BLaER1 treated with 17β-estradiol and CSF1 and Interleukin-3, amounts not matched to agents 10 nM and 100 nM (cell line): ENCODE results near the gene LDB2.

Source experiments
- H3K27ac ChIP-seq, 11 experiments: shearing (Covaris generic); formaldehyde crosslinking; 2 replicates each; pipeline ENCODE4 v1.8.1; 2022
- H3K27me3 ChIP-seq, 11 experiments: shearing (Covaris generic); formaldehyde crosslinking; 2 replicates each; pipeline ENCODE4 v1.8.1; 2022
- H3K36me3 ChIP-seq, 11 experiments: shearing (Covaris generic); formaldehyde crosslinking; 2 replicates each; pipeline ENCODE4 v1.8.1; 2022
- H3K4me1 ChIP-seq, 10 experiments: shearing (Covaris generic); formaldehyde crosslinking; 2 replicates each; pipeline ENCODE4 v1.8.1; 2022
- H3K4me2 ChIP-seq, 11 experiments: shearing (Covaris generic); formaldehyde crosslinking; 2 replicates each; pipeline ENCODE4 v1.8.1; 2022
- H3K4me3 ChIP-seq, 10 experiments: shearing (Covaris generic); formaldehyde crosslinking; 2 replicates each; pipeline ENCODE4 v1.8.1; 2022
- H3K9ac ChIP-seq, 11 experiments: shearing (Covaris generic); formaldehyde crosslinking; 2 replicates each; pipeline ENCODE4 v1.8.1; 2022
- H3K9me3 ChIP-seq, 11 experiments: shearing (Covaris generic); formaldehyde crosslinking; replicated peaks in 1 of 11; 2 replicates each; pipeline ENCODE4 v1.8.1; 2022
- H4K20me1 ChIP-seq, 11 experiments: shearing (Covaris generic); formaldehyde crosslinking; 2 replicates each; pipeline ENCODE4 v1.8.1; 2022
- Cebpa-rat ChIP-seq, 11 experiments: shearing (Covaris generic); IDR thresholded peaks; 2 replicates each; pipeline ENCODE4 v1.8.1; 2022

LDB2 gene

GRCh38 chr4:16890651-16891050 is 7.8 kb downstream of the LDB2 start:
- peak overlapping the region; percentile 38 to 79 (median 63) for H3K4me2 ChIP-seq
- no peaks in the 10 kb centered on the region for H3K9me3 ChIP-seq
- no peak for TF ChIP-seq Cebpa-rat (IDR thresholded peaks at IDR 0.05)
- H3K9ac ChIP-seq: no peak overlapping the region
- peak overlapping the region in 2 of 11 experiments; percentile 2 to 35; a peak in 1 of 22 replicates for H3K27ac ChIP-seq
- H4K20me1 ChIP-seq: no peaks in the 10 kb centered on the region
- no peaks in the 10 kb centered on the region for H3K27me3 ChIP-seq
- no peak overlapping the region for H3K4me3 ChIP-seq
- H3K4me1 ChIP-seq: peaks cover 28 to 52% (median 36%) of the 10 kb centered on the region in 10 experiments
- H3K36me3 ChIP-seq: no peaks in the 10 kb centered on the region

GRCh38 chr4:16889945-16890344 is 8.5 kb downstream of the LDB2 start:
- Histone ChIP-seq H3K27ac (0 out of 22 replicates have a peak overlapping the region, but pooled peaks of 2 of the 11 experiments have one; percentile 2 to 35), H3K4me2 (peak overlapping the region; percentile 38 to 79 (median 63); a peak in 18 of 22 replicates), H3K4me1 (peaks cover 28 to 52% (median 36%) of the 10 kb centered on the region in 10 experiments), H3K4me3 (no peak overlapping the region), H3K27me3 (no peaks in the 10 kb centered on the region), H3K9me3 (no peaks in the 10 kb centered on the region), H3K36me3 (no peaks in the 10 kb centered on the region), H4K20me1 (no peaks in the 10 kb centered on the region), H3K9ac (no peak overlapping the region)
- TF ChIP-seq Cebpa-rat (IDR thresholded peaks at IDR 0.05): no peak

GRCh38 chr4:16887887-16888286 is 10.6 kb downstream of the LDB2 start:
- H3K27me3 ChIP-seq: no peaks in the 10 kb centered on the region
- H3K4me3 ChIP-seq: no peak overlapping the region
- no peak overlapping the region for H3K27ac ChIP-seq
- no peaks in the 10 kb centered on the region for H4K20me1 ChIP-seq
- TF ChIP-seq Cebpa-rat (IDR thresholded peaks at IDR 0.05): no peak
- H3K9me3 ChIP-seq: 0 out of 22 replicates have a peak, but pooled peaks cover 0 to 3% (median 0%) of the 10 kb centered on the region in 11 experiments
- no peaks in the 10 kb centered on the region for H3K36me3 ChIP-seq
- H3K9ac ChIP-seq: no peak overlapping the region
- no peak overlapping the region for H3K4me2 ChIP-seq
- peaks cover 14 to 35% (median 23%) of the 10 kb centered on the region in 10 experiments for H3K4me1 ChIP-seq

- Histone ChIP-seq H3K4me2 (no peak overlapping the region), H3K9me3 (peaks cover 0 to 9% (median 0%) of the 10 kb centered on the region in 11 experiments; a peak in 1 of 22 replicates), H3K36me3 (no peaks in the 10 kb centered on the region), H3K4me3 (no peak overlapping the region), H3K27ac (no peak overlapping the region), H3K9ac (no peak overlapping the region), H4K20me1 (no peaks in the 10 kb centered on the region), H3K27me3 (no peaks in the 10 kb centered on the region), H3K4me1 (peaks cover 0 to 5% (median under 1%) of the 10 kb centered on the region in 10 experiments; a peak in 8 of 20 replicates)
- TF ChIP-seq Cebpa-rat (IDR thresholded peaks at IDR 0.05): no peak
These were observed 13.6 kb downstream of the LDB2 start for GRCh38 chr4:16884673-16885460.

- TF ChIP-seq Cebpa-rat (IDR thresholded peaks at IDR 0.05): no peak
- no peak overlapping the region for H3K27ac ChIP-seq
- H4K20me1 ChIP-seq: no peaks in the 10 kb centered on the region
- H3K9me3 ChIP-seq: peaks cover 0 to 9% (median 0%) of the 10 kb centered on the region in 11 experiments; a peak in 1 of 22 replicates
- H3K9ac ChIP-seq: no peak overlapping the region
- no peaks in the 10 kb centered on the region for H3K4me1 ChIP-seq
- no peak overlapping the region for H3K4me2 ChIP-seq
- no peaks in the 10 kb centered on the region for H3K27me3 ChIP-seq
- no peak overlapping the region for H3K4me3 ChIP-seq
- H3K36me3 ChIP-seq: no peaks in the 10 kb centered on the region
These were observed 14.6 kb downstream of the LDB2 start for GRCh38 chr4:16883806-16884205.

GRCh38 chr4:16881151-16881884 is 17.1 kb downstream of the LDB2 start:
- Histone ChIP-seq H3K36me3 (no peaks in the 10 kb centered on the region), H3K27me3 (no peaks in the 10 kb centered on the region), H3K4me1 (no peaks in the 10 kb centered on the region), H3K27ac (no peak overlapping the region), H3K9ac (no peak overlapping the region), H3K4me3 (no peak overlapping the region), H3K9me3 (peaks cover 0 to 9% (median 0%) of the 10 kb centered on the region in 11 experiments; a peak in 1 of 22 replicates), H4K20me1 (no peaks in the 10 kb centered on the region), H3K4me2 (no peak overlapping the region)
- TF ChIP-seq Cebpa-rat (IDR thresholded peaks at IDR 0.05): no peak

GRCh38 chr4:16875487-16875886 is 23.0 kb downstream of the LDB2 start:
- no peak for TF ChIP-seq Cebpa-rat (IDR thresholded peaks at IDR 0.05)
- Histone ChIP-seq H3K4me1 (no peaks in the 10 kb centered on the region), H3K4me3 (no peak overlapping the region), H3K27ac (no peak overlapping the region), H3K9ac (no peak overlapping the region), H4K20me1 (no peaks in the 10 kb centered on the region), H3K4me2 (no peak overlapping the region), H3K36me3 (no peaks in the 10 kb centered on the region), H3K27me3 (no peaks in the 10 kb centered on the region), H3K9me3 (peaks cover 0 to 7% (median 0%) of the 10 kb centered on the region in 11 experiments; a peak in 1 of 22 replicates)

GRCh38 chr4:16869594-16870245 is 28.7 kb downstream of the LDB2 start:
- Histone ChIP-seq H3K4me3 (no peak overlapping the region), H3K36me3 (no peaks in the 10 kb centered on the region), H3K9ac (no peak overlapping the region), H3K27me3 (no peaks in the 10 kb centered on the region), H3K4me2 (no peak overlapping the region), H4K20me1 (no peaks in the 10 kb centered on the region), H3K9me3 (no peaks in the 10 kb centered on the region), H3K27ac (no peak overlapping the region), H3K4me1 (no peaks in the 10 kb centered on the region)
- TF ChIP-seq Cebpa-rat (IDR thresholded peaks at IDR 0.05): no peak

- no peak overlapping the region for H3K27ac ChIP-seq
- no peak overlapping the region for H3K4me2 ChIP-seq
- no peaks in the 10 kb centered on the region for H3K27me3 ChIP-seq
- H3K9ac ChIP-seq: no peak overlapping the region
- H4K20me1 ChIP-seq: no peaks in the 10 kb centered on the region
- H3K9me3 ChIP-seq: no peaks in the 10 kb centered on the region
- H3K4me1 ChIP-seq: no peaks in the 10 kb centered on the region
- no peaks in the 10 kb centered on the region for H3K36me3 ChIP-seq
- TF ChIP-seq Cebpa-rat (IDR thresholded peaks at IDR 0.05): no peak
- no peak overlapping the region for H3K4me3 ChIP-seq
These were observed 29.8 kb downstream of the LDB2 start for GRCh38 chr4:16868674-16869073.
